ENCODE data around the gene CASP12. TPM values are rescaled to one million over a fixed set of nuclear protein-coding genes. Genes with fewer than 3 reads are reported as not detected.

Gene CASP12
- total RNA-seq, 3 donors from 2014 or later, result 1.1 to 7.9 (median 1.6) TPM

DNA sequence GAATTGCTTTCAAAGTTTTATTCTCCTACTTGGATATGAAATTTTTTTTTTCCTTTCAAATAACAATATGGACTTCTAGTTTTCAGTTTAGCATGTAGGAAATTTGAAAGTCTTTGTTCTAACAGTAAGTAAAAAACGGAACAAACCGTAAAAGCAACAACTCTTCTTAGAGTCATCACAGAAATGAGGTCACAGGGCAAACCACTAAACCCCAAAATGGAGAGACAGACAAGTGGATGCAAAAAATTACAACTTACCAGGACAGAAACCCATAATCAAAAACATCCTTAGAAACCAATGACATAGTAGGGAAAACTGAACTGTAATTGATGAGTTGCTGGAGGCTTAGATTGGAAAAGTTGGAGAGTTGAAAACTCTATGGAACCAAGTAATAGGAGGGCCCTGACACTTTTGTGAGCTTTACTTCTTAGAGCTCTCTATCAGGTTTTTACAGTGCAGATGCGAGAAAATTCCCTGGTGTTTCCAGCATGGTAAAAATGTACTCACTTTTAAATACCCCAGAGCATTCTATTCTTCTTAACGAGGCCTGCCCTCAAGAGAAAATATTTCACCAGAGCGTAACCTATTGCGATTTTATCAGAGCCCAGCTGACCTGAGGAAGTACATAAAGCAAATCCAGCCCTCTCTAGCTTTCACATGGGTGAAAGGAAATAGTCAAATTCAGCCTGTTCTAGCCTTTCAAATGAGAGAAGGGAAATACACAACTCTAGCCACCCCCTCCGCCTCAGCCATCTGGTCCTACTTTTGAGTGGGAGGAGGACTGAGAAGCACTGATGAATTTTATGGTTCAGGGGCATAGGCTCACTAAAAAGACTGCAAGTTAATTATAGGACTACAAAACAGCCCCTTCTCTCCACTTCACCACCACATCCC is 39.1 kb downstream of the CASP12 start:
- Histone ChIP-seq H3K27ac (no peak overlapping the region), H3K9me3 (no peaks in the 10 kb centered on the region), H3K36me3 (no peaks in the 10 kb centered on the region), H3K27me3 (no peaks in the 10 kb centered on the region), H3K4me3 (no peak overlapping the region), H3K4me1 (no peaks in the 10 kb centered on the region)
- intact Hi-C loops (cut with DNase I; ENCODE audit: low total_unique reads), result no loop called here
- TF ChIP-seq, protein P1, sequence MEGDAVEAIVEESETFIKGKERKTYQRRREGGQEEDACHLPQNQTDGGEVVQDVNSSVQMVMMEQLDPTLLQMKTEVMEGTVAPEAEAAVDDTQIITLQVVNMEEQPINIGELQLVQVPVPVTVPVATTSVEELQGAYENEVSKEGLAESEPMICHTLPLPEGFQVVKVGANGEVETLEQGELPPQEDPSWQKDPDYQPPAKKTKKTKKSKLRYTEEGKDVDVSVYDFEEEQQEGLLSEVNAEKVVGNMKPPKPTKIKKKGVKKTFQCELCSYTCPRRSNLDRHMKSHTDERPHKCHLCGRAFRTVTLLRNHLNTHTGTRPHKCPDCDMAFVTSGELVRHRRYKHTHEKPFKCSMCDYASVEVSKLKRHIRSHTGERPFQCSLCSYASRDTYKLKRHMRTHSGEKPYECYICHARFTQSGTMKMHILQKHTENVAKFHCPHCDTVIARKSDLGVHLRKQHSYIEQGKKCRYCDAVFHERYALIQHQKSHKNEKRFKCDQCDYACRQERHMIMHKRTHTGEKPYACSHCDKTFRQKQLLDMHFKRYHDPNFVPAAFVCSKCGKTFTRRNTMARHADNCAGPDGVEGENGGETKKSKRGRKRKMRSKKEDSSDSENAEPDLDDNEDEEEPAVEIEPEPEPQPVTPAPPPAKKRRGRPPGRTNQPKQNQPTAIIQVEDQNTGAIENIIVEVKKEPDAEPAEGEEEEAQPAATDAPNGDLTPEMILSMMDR (IDR thresholded peaks at IDR 0.05), result no peak
- TF ChIP-seq POLR2AphosphoS5 (IDR thresholded peaks at IDR 0.05) (no peak), POLR2A (IDR thresholded peaks at IDR 0.05) (no peak)
- DNase-seq (ENCODE audit: low spot score in 2 of 2), result no peak

DNA sequence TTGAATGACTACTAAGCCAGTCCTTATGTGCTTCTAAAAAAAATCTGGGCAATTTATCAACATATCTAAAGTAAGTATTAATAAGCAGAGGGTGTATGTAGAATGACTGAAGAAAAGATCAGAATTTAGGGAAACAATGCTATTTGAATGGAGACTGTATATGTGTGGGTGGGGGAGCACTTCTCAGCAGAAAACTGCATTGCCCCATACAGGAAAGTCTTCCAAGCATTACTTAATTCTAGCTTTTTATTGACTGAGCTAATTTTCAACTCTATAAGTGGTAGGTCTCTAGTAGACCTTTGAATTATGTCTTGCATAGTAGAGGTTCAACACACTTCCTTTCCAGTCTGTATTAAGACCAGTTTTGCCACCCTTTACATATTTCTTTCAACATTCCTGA is 41.7 kb downstream of the CASP12 start:
- intact Hi-C loops (cut with DNase I; ENCODE audit: low total_unique reads), result no loop called here
- Histone ChIP-seq H3K27ac (no peak overlapping the region), H3K9me3 (no peaks in the 10 kb centered on the region), H3K4me3 (no peak overlapping the region), H3K4me1 (no peaks in the 10 kb centered on the region), H3K27me3 (no peaks in the 10 kb centered on the region), H3K36me3 (no peaks in the 10 kb centered on the region)
- DNase-seq (ENCODE audit: low spot score in 2 of 2), result no peak
- TF ChIP-seq POLR2AphosphoS5 (IDR thresholded peaks at IDR 0.05), result no peak
- no peak for TF ChIP-seq POLR2A (IDR thresholded peaks at IDR 0.05)
- TF ChIP-seq, protein P1 (IDR thresholded peaks at IDR 0.05), result no peak

DNA sequence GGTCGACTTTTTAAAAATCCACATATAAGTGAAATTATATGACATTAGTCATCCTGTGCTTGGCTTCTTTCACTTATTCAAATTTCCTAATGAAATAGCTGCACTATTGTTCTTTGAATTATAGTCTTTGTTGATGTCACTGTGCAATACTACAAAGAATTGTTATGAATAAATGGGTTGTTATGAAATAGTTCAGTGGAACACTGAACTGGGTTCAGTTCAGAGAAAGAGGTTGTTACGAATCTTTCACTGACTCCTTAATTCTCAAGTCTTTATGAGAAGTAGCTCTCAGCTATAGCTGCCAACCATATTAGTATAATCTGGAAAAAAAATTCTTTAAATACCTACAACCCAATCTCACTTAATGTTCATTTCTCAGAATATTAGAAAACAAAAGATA is 42.3 kb downstream of the CASP12 start:
- intact Hi-C loops (cut with DNase I; ENCODE audit: low total_unique reads), result no loop called here
- no peak for DNase-seq (ENCODE audit: low spot score in 2 of 2)
- Histone ChIP-seq H3K36me3 (no peaks in the 10 kb centered on the region), H3K4me3 (no peak overlapping the region), H3K27me3 (no peaks in the 10 kb centered on the region), H3K4me1 (no peaks in the 10 kb centered on the region), H3K27ac (no peak overlapping the region), H3K9me3 (no peaks in the 10 kb centered on the region)
- TF ChIP-seq POLR2AphosphoS5 (IDR thresholded peaks at IDR 0.05) (no peak), POLR2A (IDR thresholded peaks at IDR 0.05) (no peak)
- TF ChIP-seq, protein P1 (IDR thresholded peaks at IDR 0.05), result no peak

DNA sequence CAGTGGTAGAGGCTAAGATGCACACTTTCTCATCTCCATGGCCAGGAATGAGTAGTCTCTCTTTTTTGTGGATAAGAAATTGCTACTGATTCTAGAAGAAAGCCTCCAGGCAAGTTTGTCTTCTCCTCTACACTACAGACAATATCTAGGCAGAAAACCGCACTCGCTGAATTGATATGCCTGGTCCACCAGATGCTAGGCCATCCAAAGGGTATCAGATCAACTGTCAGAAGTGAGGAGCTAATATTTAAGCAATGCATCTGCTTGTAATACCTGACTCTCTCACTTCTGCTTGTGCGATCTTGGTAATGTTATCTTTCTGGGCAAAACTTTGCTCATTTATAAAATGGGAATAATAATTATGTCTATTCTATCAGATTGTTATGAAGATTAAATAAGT is 45.0 kb downstream of the CASP12 start:
- H3K36me3 ChIP-seq, result no peaks in the 10 kb centered on the region
- no peaks in the 10 kb centered on the region for H3K27me3 ChIP-seq
- no peaks in the 10 kb centered on the region for H3K9me3 ChIP-seq
- no peaks in the 10 kb centered on the region for H3K4me1 ChIP-seq
- DNase-seq (ENCODE audit: low spot score in 2 of 2), result no peak
- intact Hi-C loops (cut with DNase I; ENCODE audit: low total_unique reads), result no loop called here
- TF ChIP-seq, protein P1 (IDR thresholded peaks at IDR 0.05), result no peak
- no peak for TF ChIP-seq POLR2A (IDR thresholded peaks at IDR 0.05)
- H3K27ac ChIP-seq, result no peak overlapping the region
- H3K4me3 ChIP-seq, result no peak overlapping the region

DNA sequence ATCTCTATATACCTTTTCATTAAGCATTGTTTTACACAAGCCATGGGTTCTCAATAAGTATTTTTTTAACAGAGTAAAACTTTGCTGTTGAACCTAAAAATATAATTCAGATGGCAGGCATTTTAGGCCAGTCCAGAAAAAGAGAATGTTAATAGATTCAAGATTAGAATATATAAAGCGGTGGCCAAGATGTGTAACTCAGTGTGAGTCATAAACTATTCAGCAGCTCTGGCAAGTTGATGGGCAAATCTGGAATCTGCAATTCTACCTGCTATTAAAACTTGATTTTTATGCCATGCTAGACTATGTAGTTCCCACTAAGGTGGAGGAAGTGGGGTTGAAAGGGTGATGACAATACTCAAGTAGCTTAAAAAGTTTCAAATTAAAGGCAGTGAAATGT is 45.4 kb downstream of the CASP12 start:
- no peaks in the 10 kb centered on the region for H3K36me3 ChIP-seq
- intact Hi-C loops (cut with DNase I; ENCODE audit: low total_unique reads), result no loop called here
- H3K9me3 ChIP-seq, result no peaks in the 10 kb centered on the region
- no peaks in the 10 kb centered on the region for H3K4me1 ChIP-seq
- no peak for DNase-seq (ENCODE audit: low spot score in 2 of 2)
- no peak for TF ChIP-seq POLR2AphosphoS5 (IDR thresholded peaks at IDR 0.05)
- no peak overlapping the region for H3K4me3 ChIP-seq
- H3K27ac ChIP-seq, result no peak overlapping the region
- no peaks in the 10 kb centered on the region for H3K27me3 ChIP-seq

All from breast epithelium (tissue), 4 donors.